Smooth muscle cell (in vitro differentiated cells): ENCODE data around the gene SLC27A3. TPM values are rescaled to one million over a fixed set of nuclear protein-coding genes. Genes with fewer than 3 reads are reported as not detected.

ENCODE experiments used
- DNase-seq: peaks from one replicate; lab custom pipeline; 2025; ENCODE audit not compliant: unreplicated experiment; lab: John Stamatoyannopoulos, UW
- H2AFZ ChIP-seq: fragments of 200-600 bp; sonication (generic); 2 replicates; pipeline ENCODE4 v1.6.0; 2016; ENCODE audit warnings: antibody characterized with exemption, low read depth, mild to moderate bottlenecking
- H3F3A ChIP-seq: fragments of 200-600 bp; sonication (generic); 2 replicates; pipeline ENCODE4 v1.6.0; 2017; ENCODE audit warnings: antibody characterized with exemption, low read depth
- H3K27ac ChIP-seq: fragments of 200-600 bp; sonication (generic); 2 replicates; pipeline ENCODE4 v1.5.1; 2016; ENCODE audit warnings: low read depth, mild to moderate bottlenecking
- H3K27me3 ChIP-seq: fragments of 200-600 bp; sonication (generic); 2 replicates; pipeline ENCODE4 v1.6.1; 2016; ENCODE audit warnings: low read depth, mild to moderate bottlenecking
- H3K36me3 ChIP-seq: fragments of 200-600 bp; sonication (generic); 2 replicates; pipeline ENCODE4 v1.5.1; 2016; ENCODE audit warnings: low read depth
- H3K4me1 ChIP-seq: fragments of 200-600 bp; sonication (generic); 2 replicates; pipeline ENCODE4 v1.5.1; 2016; ENCODE audit warnings: low read depth
- H3K4me2 ChIP-seq: fragments of 200-600 bp; sonication (generic); 2 replicates; pipeline ENCODE4 v1.6.0; 2016; ENCODE audit warnings: mild to moderate bottlenecking
- H3K4me3 ChIP-seq: fragments of 200-600 bp; sonication (generic); 2 replicates; pipeline ENCODE4 v1.5.1; 2016; ENCODE audit warnings: mild to moderate bottlenecking
- H3K79me2 ChIP-seq: fragments of 200-600 bp; sonication (generic); 2 replicates; pipeline ENCODE4 v1.6.0; 2016; ENCODE audit warnings: low read depth, mild to moderate bottlenecking
- H3K9ac ChIP-seq: fragments of 200-600 bp; sonication (generic); 2 replicates; pipeline ENCODE4 v1.6.0; 2016; ENCODE audit warnings: low read depth
- H3K9me3 ChIP-seq: fragments of 200-600 bp; sonication (generic); replicated peaks from 2 replicates; pipeline ENCODE4 v1.5.1; 2016; ENCODE audit warnings: low read depth
- H4K20me1 ChIP-seq: fragments of 200-600 bp; sonication (generic); 2 replicates; pipeline ENCODE4 v1.6.0; 2016; ENCODE audit warnings: low read depth
- CTCF ChIP-seq: fragments of 200-600 bp; sonication (generic); IDR thresholded peaks from 2 replicates; pipeline ENCODE4 v1.5.1; 2017; ENCODE audit warnings: borderline replicate concordance, mild to moderate bottlenecking, antibody characterized with exemption; ENCODE audit not compliant: insufficient read depth, poor library complexity, severe bottlenecking
- WGBS: methylation state at CpG from one replicate; pipeline ENCODE4 v1.1.7; 2016; ENCODE audit warnings: low lambda C conversion rate; 5-methylcytosine and 5-hydroxymethylcytosine counted together
- polyA plus RNA-seq: library from polyadenylated mRNA; unstranded; fragments of >200 nt; fragmentation: Nextera tagmentation; extraction: Ambion mirVana; gene quantifications from 2 replicates; pipeline ENCODE4 v1.2.1, GENCODE V29; 2016
- total RNA-seq: library from RNA; depleted of rRNA; stranded (reverse); fragments of >200 nt; gene quantifications from 2 replicates; pipeline ENCODE4 v1.2.3, GENCODE V29; 2014

SLC27A3 gene, protein sequence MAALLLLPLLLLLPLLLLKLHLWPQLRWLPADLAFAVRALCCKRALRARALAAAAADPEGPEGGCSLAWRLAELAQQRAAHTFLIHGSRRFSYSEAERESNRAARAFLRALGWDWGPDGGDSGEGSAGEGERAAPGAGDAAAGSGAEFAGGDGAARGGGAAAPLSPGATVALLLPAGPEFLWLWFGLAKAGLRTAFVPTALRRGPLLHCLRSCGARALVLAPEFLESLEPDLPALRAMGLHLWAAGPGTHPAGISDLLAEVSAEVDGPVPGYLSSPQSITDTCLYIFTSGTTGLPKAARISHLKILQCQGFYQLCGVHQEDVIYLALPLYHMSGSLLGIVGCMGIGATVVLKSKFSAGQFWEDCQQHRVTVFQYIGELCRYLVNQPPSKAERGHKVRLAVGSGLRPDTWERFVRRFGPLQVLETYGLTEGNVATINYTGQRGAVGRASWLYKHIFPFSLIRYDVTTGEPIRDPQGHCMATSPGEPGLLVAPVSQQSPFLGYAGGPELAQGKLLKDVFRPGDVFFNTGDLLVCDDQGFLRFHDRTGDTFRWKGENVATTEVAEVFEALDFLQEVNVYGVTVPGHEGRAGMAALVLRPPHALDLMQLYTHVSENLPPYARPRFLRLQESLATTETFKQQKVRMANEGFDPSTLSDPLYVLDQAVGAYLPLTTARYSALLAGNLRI
- total RNA-seq (14.8 and 21.3 TPM in 2 replicates), polyA plus RNA-seq (36.0 and 41.0 TPM in 2 replicates)

GRCh38 chr1:153774780-153775457, at the start of gene SLC27A3:
Gene SLC27A3, plus strand, starts transcription at chr1:153775407. Its CDS starts 91 bp downstream, at chr1:153775498.
- Histone ChIP-seq H3K27ac (peak within 1 kb of the TSS; percentile 46), H3K79me2 (peaks cover 10% of the 10 kb centered on the region), H3K4me2 (peak within 1 kb of the TSS; percentile 98), H4K20me1 (no peaks in the 10 kb centered on the region), H3F3A (peaks cover 18% of the 10 kb centered on the region), H3K9me3 (no peaks in the 10 kb centered on the region), H3K4me3 (peak within 1 kb of the TSS; percentile 70), H3K9ac (no peak within 1 kb of the TSS), H3K36me3 (no peaks in the 10 kb centered on the region), H3K27me3 (no peaks in the 10 kb centered on the region), H2AFZ (no peak within 1 kb of the TSS), H3K4me1 (peaks cover 10% of the 10 kb centered on the region)
- DNase-seq, result no peak
- WGBS, result 7% methylated on average over 29 of the region's 35 CpGs
- no peak for TF ChIP-seq CTCF

DNA sequence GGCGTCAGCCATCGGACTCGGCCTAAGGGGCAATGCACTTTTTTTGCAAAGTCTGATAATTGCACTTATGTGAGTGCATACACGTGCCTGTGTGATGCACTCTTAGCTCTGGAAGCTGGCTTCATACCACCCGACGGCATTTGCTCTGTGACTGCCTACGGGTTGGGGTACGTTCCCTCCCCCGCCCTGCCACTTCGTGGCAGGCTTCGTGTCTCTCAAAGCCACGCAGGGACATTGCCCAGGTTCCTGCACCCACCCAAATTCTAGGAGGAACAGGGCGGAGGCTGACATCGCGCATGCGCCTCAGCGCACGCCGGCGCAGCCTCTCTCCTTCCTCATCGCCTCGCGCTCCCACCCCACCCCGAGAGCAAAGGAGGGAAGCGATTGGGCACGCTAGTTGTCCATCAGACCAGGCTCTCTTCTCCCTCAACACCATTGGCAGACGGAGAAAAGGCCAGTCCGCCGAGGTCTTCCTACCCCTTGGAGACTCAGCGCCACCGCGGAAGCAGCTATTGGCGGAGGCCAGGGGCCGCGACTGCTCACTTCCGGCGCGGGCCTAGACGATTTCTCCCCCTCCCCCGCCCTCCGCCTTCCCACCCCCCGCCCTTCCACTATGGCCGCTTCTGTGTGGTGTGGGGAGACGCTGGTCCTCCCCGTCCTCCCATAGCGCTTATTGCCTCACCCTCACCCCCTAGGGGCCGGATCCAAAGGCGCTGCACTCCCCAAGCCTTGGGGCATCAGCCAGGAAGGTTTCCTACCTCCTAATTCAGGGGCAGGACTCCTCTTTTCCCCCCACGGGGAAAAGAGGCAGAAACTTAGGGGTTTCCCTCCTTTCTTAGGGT, 47.5 kb upstream of the SLC27A3 start, which contains the start of gene INTS3:
Gene INTS3, plus strand, starts transcription at position 588 of the 842 bp plus-strand sequence. CDS start 585 bp downstream, outside the sequence.
- Histone ChIP-seq H3K27me3 (no peaks in the 10 kb centered on the region), H4K20me1 (no peaks in the 10 kb centered on the region), H3K36me3 (no peaks in the 10 kb centered on the region), H3K9me3 (no peaks in the 10 kb centered on the region), H3F3A (no peaks in the 10 kb centered on the region), H3K4me1 (peaks cover 5% of the 10 kb centered on the region), H3K9ac (peak within 1 kb of the TSS; percentile 93), H2AFZ (peak within 1 kb of the TSS; percentile 95), H3K4me2 (peak within 1 kb of the TSS; percentile 97), H3K27ac (peak within 1 kb of the TSS; percentile 85), H3K79me2 (peaks cover 18% of the 10 kb centered on the region), H3K4me3 (peak within 1 kb of the TSS; percentile 89)
- peak; percentile 17 for TF ChIP-seq CTCF
- WGBS, result 1% methylated on average over 47 of the region's 49 CpGs
- DNase-seq, result peak; percentile 87

DNA sequence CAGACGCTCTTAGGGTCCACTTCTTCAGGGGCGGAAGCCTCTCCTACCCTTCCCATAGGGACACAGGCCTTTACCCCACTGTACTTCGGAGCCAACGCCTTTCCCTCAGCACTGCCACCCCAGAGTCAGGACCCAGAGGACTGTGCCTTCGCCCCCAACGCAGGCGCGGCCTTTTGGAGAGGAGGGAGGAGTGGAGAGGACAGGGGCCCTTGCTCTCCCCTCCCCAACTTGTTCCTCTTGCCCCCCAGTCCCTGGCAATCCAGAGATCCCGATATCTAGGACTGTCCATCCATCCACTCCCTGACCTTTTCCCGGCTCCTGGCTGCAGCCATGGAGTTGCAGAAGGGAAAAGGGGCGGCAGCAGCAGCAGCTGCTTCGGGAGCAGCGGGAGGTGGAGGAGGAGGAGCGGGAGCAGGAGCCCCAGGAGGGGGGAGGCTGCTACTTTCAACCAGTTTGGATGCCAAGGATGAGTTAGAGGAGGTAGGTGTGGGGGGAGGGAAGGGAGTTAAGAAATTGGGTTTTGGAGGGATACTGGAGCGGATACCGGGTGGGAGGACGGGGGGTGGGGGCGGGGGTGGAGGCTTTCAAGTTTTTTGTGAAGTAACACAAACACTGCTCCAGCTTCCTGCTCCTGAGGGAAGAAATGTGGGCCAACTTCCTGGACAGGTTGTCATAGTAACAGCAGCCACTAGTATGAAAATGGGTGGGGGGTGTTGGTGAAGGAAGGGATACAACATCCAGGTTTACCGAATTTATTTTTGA, 46.7 kb upstream of the SLC27A3 start:
- Histone ChIP-seq H3K4me3 (peak overlapping the region; percentile 89), H3K27ac (peak overlapping the region; percentile 85), H3K4me1 (peaks cover 5% of the 10 kb centered on the region), H3K9ac (peak overlapping the region; percentile 93), H3K4me2 (peak overlapping the region; percentile 97), H2AFZ (peak overlapping the region; percentile 75), H4K20me1 (no peaks in the 10 kb centered on the region), H3K36me3 (no peaks in the 10 kb centered on the region), H3F3A (no peaks in the 10 kb centered on the region), H3K27me3 (no peaks in the 10 kb centered on the region), H3K79me2 (peaks cover 18% of the 10 kb centered on the region), H3K9me3 (no peaks in the 10 kb centered on the region)
- DNase-seq, result peak; percentile 36
- WGBS, result 1% methylated on average over 19 of the region's 19 CpGs
- no peak for TF ChIP-seq CTCF
